Islet of Langerhans (tissue), 1 donor: Measurements from ENCODE around the gene RCAN2.

Source experiments
- FAIRE-seq: peaks from one replicate; lab custom pipeline; 2011; peaks lifted over from hg19 to GRCh38; lab: Jason Lieb, UNC

Gene RCAN2

DNA sequence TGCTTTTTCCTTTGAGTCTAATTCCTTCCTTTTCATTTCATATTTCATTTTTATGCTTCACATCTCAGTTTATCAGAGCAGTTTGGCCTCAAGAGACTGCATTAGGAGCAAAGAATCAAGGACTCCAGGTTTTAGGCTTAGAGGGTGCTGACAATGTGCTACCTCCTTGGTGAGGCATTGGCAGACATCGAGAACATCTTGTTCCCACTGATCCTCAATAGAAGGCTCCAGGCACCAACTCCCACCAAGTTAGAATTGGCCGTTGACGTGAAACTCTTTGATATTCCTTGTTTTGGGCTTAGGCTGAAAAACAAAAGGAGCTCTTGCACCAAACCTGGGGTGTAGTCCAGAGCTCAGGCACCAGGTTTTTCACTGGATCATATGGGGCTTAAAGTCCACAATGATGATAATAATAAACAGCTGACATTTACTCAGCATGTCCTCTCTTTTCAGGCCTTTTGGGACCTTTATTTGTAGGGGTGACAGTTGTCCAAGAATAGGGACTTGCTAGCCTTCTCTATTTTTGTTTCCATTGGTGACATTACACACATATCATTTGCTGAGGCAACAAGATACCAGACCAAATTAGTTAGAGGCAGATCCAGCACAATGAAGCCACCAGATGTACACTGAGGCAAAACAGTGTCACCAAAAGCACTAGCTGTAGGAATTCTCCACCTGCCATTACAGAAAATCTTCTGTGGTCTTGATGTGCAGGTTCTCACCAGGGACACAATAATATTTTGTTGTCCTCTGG is 239.5 kb downstream of the RCAN2 start:
- FAIRE-seq, result no peak

GRCh38 chr6:46248143-46248542 is 243.1 kb downstream of the RCAN2 start:
- FAIRE-seq, result no peak

- FAIRE-seq, result no peak
Observed at GRCh38 chr6:46246727-46247126, 244.5 kb downstream of the RCAN2 start.

- no peak for FAIRE-seq
Observed at GRCh38 chr6:46246081-46246480, 245.2 kb downstream of the RCAN2 start.

DNA sequence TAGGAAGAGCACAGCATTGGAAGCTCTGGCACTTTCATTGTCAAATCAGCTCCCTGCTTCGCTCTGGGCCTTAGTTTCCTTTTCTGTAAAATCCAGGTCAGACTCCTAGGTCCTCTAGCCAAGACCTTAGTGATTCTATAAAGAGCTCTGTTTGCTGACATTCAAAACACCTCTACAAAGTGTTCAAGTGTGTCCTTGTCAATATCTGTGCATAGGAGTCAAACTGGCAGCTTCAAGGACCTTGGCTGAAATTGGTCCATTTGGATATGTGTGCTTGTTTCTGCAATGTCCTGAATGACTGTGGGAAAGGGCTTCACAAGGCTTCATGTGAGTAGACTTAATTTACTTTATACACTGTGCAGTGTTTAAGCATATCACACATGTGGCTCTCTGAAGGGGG is 246.6 kb downstream of the RCAN2 start:
- no peak for FAIRE-seq

DNA sequence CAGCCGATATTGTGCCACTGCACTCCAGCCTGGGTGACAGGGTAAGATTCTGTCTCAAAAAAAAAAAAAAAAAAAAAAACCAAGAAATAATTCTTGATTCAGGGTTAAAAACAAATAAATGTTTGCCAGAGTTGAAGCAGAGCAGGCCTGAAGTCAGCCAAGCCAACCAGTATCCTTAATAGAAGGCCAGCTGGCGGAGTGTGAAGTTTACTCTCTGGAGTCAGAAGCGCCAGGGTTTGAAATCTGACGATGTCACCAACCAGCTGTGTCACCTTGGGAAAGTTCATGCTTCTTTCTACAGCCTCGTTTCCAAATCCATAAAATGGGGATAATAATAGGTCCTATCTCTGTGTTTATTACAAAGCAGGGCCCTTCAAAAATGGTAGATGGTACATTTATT is 247.5 kb downstream of the RCAN2 start:
- no peak for FAIRE-seq

GRCh38 chr6:46242921-46243320 is 248.3 kb downstream of the RCAN2 start:
- FAIRE-seq, result no peak

DNA sequence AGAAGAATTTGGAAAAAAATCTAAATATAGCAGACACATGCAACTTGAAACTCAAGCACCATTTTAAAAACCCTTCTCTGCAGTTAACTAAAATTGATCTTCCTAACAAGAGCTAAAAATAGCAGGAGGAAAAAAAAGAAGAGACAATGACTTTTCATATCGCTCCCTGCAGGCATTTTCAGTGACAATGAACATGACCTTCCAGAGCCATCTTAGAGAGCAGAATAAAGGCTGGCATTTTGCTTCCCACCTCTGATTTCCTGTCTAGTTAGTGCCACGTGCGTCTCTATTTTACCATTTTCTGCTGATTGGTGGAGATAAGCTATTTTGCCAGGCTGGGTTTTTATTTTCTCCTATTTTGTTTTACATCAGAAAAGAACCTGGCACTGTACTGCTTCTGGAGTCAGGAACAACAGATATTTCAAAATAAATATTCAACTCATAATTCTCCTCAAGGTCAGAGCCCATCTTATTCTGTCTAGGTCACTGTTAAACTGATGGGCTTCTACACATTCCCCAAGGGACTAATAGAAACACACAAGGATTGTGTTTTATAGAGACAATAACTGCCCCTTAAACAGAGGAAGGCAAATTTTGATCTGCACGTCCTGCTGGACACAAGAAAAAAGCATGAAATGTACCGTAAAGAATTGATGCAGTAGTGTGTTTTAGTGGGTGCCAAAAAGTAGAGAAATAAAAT is 250.2 kb downstream of the RCAN2 start:
- FAIRE-seq, result no peak

- peak; percentile 77 for FAIRE-seq
Observed at GRCh38 chr6:46236752-46237151, 254.5 kb downstream of the RCAN2 start.

DNA sequence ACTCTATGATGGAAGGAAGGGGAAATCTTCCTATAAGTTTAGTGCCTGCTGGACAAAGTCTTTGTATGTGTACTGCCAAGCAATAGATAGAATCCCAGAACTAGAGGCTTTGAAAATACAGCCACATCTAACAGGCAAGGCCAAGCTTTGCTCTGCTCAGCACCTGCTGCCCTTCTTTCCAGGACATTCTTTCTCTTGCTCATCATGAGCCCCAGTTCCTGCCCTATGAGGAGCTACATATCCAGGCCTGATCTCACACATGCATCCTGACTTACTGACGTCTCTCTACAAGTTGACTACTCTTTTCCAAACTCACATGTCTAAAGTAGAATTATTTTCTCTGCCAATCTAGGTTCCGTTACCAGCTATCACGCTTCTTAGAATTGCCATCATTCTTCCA is 256.0 kb downstream of the RCAN2 start:
- no peak for FAIRE-seq

- no peak for FAIRE-seq
Observed at GRCh38 chr6:46234700-46235099, 256.5 kb downstream of the RCAN2 start.

GRCh38 chr6:46234156-46234556 is 257.1 kb downstream of the RCAN2 start:
- no peak for FAIRE-seq

- FAIRE-seq, result no peak
Observed at GRCh38 chr6:46233129-46233528, 258.1 kb downstream of the RCAN2 start.

GRCh38 chr6:46222286-46222685 is 269.0 kb downstream of the RCAN2 start:
- no peak for FAIRE-seq

DNA sequence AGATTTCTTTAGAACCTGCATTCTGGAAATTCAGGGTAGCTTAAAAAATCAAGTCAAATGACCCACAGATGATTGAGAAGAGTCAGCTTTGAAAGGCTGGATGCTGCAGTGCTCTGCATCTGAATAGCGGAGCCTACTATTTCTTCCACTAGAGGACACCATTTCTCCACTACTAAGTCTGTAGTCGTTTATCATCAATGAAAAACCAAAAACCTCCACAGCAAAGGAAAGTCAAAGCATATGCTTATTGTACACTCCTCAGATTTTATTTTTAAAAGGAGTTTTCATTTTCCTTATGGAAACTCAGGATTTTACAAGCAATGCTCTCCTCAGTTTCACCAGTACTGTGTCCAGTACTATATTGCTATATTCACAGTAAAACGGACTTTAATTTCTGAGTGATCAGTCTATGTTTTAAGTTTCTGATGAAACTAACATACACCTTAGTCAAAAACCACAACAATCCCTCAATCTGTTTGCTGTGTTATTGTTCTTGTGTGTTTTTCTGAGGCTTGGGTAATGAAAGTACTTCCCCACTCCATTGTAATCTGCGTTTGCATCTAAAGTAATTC is 269.9 kb downstream of the RCAN2 start:
- FAIRE-seq, result peak; percentile 87

DNA sequence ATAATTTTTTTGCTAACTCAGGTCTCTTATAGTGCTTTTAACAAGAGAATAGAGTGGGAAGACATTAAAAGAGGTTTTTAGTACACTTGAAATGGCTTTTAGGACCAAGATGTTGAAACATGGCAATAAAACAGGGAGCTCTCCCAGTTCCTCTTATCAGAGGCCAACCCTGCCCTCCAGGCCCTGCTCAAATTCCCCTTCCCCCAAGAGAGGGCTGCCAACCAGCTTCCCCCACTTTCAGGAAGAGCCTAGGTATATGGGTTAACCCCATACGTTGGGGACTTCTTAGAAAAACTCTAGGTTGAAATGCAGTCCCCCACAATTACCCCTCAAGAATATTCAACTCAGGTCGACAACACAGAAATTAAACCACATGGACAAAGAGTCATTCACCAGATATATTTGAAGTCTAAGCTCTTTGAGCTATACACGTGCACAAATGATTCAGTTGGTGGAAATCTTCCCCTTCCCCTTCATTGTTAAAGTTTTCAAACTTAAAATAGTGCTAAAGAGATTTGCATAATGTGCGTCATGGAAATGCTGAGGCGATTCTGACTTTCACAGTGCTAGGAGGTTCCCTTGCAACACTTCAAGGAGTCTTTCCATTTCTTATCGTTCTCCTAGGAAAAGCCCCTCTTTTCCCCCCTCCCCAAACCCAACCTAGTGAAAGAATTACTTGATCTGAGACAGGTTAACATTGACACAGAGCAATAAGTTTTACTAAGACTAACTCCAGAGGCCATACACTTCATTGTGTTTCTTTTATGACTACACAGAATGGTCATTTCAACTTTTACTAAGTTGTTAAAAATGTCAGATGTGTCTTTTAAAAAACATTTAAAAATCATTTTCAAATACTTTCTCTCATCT is 270.7 kb downstream of the RCAN2 start:
- FAIRE-seq, result no peak

DNA sequence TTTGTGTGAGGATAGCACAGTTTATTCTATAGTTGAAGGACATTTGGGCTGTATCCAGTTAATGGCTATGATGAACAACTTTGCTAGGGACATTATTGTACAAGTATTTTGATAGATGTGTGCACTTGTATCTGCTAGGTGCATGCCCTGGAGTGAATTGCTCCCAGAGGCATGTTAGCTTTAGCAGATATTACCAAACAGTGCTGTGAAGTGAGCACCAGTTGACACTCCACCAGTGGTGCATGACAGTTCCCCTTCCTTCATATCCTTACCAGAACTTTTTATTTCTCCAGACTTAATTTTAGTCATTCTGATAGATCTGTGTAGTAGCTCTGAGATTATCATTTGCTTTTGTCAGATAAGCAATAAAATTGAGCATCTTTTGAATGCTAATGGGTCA is 271.6 kb downstream of the RCAN2 start:
- FAIRE-seq, result no peak

GRCh38 chr6:46218457-46218856 is 272.8 kb downstream of the RCAN2 start:
- no peak for FAIRE-seq

DNA sequence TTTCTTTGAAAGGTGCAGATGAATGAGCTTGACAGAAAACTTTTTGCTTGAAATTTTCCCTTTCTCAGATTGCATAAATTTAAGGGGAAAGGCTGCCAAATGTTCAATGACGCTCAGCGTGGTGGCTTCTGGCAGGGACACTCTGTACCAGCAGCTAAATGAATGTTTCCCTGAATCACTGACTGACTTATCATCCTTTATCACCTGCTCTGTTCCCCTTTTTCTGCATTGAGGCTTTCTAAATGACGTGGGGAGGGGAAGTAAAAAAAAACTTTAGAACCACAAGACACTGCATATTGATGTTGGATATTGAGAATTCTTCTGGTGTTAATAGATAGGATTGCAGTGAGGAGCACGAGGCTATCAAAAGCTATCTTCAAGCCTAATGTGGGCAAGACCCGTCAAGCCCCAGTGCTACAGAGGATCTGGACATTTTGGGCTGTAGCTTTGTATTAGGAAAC is 273.5 kb downstream of the RCAN2 start:
- no peak for FAIRE-seq

DNA sequence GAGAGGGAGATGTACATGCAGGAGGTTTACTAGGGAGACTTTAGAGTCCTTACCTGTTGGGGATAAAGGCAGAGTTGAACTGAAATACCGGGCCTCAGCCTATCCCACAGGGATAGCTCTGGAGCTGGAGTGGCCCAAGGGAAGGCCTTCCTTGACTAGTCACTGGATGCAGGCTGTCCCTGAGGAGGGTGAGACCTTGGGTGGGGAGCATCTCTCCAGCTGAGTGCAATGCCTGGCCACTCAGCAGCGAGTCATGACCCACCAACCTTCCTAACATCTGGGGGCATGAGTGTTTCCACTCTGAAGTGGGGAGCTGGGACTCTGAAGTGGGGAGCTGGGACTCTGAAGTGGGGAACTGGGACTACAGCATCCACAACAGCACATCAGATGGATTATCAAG is 274.4 kb downstream of the RCAN2 start:
- FAIRE-seq, result no peak

GRCh38 chr6:46215777-46216176 is 275.5 kb downstream of the RCAN2 start:
- no peak for FAIRE-seq

- no peak for FAIRE-seq
Observed at GRCh38 chr6:46215213-46215612, 276.0 kb downstream of the RCAN2 start.

GRCh38 chr6:46211917-46212316 is 279.3 kb downstream of the RCAN2 start:
- FAIRE-seq, result no peak
